PC-9 (cell line): Measurements from ENCODE around the gene PRTG.

Source experiments
- EZH2 ChIP-seq: fragments of 200-600 bp; sonication (generic); IDR thresholded peaks from 2 replicates; pipeline ENCODE4 v1.8.0; 2017; ENCODE audit warnings: antibody characterized with exemption, low read depth
- TF ChIP-seq, protein P1 (sequence below): fragments of 200-600 bp; sonication (generic); conservative IDR thresholded peaks from 2 replicates; pipeline ENCODE4 v1.6.1; 2017; ENCODE audit warnings: mixed run types, antibody characterized with exemption, mild to moderate bottlenecking, moderate library complexity

DNA sequence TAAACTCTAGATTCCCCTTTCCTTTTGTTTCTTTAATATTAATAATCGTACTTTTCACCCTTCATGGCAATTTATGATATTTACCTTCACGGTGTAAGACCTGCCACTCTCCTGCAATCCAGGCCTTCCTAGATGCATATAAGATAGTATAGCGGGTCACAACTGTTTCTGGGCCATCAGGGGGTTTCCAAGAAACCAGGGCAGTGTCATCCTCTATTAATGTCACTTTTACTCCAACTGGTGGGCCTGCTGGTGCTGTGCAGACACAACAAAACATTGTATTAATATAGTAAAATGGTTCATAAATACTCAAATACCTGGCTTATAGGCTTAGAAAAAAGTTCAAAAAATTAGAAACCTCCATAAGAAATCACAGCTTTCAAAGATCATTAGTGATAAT lies 105.9 kb downstream of the PRTG start:
- TF ChIP-seq, protein P1, sequence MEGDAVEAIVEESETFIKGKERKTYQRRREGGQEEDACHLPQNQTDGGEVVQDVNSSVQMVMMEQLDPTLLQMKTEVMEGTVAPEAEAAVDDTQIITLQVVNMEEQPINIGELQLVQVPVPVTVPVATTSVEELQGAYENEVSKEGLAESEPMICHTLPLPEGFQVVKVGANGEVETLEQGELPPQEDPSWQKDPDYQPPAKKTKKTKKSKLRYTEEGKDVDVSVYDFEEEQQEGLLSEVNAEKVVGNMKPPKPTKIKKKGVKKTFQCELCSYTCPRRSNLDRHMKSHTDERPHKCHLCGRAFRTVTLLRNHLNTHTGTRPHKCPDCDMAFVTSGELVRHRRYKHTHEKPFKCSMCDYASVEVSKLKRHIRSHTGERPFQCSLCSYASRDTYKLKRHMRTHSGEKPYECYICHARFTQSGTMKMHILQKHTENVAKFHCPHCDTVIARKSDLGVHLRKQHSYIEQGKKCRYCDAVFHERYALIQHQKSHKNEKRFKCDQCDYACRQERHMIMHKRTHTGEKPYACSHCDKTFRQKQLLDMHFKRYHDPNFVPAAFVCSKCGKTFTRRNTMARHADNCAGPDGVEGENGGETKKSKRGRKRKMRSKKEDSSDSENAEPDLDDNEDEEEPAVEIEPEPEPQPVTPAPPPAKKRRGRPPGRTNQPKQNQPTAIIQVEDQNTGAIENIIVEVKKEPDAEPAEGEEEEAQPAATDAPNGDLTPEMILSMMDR, result no peak
- TF ChIP-seq EZH2, result no peak
